ENCODE results near the gene MOB3A. TPM values are rescaled to one million over a fixed set of nuclear protein-coding genes. Genes with fewer than 3 reads are reported as not detected.

Gene MOB3A
- total RNA-seq, 1 donor from 2014 or later = 46.7 TPM

DNA sequence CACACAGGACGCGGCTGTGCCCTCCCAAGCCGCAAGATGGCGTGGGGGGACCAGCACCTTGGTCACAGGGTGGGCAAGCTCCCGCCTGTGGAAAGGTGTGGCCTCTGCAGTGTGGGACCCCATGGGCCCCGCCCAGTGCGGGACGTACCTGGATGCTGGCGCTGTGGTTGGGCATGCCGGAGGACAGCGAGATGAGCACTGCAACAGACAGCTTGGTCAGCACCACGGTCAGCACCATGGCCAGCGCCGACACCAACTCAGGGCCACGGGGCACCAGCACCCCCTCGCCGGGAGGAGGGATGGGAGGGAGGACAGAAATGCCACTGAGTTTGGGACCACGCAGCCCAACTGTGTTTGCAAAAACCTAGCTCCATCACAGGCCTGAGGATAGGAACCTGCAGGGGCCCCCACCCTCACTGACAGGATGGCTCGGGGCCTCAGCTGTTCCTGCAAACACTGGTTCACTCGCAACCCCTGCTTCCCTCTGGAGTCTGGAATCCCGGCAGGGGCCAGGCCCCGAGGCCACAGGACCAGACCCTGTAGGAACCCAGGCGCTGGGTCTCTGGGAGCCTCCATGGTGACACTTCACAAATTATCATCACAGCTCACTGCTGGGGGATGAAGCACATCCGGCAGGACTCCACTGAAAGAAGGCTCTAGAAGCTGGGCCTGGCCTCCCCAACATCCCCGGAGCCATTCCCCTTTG lies 27.7 kb upstream of the MOB3A start:
- no peak for DNase-seq (ENCODE audit: low read depth)

DNA sequence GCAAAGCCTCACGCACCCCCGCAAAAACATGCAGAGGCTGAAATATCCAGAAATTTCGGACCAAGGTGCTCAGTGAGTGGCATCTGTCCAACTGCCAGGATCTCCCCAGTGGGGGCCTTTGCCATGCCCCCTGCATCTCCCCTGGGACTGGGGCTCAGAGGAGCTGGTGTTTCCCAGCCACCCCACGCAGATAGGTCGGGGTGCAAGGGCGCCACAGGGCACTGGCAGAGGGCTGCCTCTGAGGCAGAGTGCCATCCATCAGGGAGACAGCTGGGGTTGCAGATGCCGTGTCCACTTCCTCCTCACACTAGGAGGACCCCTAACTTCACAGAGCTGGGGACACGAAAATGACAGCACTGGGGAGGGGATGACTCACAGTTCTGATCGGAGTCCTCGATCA lies 26.9 kb upstream of the MOB3A start:
- no peak for DNase-seq (ENCODE audit: low read depth)

DNA sequence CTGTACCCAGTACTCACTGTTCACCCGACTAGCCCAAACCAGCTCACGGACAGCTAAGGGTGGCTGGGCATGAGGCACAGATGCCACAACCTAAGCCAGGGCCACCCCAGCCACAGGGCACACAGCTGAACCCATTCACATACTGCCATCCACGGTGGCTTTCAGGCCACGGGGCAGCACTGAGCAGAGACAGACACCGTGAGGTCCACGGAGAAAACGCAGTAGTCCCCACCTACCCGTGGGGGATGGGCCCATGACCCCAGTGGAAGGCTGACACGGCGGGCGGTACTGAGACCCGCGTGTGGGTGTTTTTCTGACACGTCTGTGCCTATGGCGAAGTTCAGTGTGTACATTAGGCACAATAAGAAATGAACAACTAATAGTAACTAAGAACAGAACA lies 26.1 kb upstream of the MOB3A start:
- DNase-seq (ENCODE audit: low read depth) = no peak

DNA sequence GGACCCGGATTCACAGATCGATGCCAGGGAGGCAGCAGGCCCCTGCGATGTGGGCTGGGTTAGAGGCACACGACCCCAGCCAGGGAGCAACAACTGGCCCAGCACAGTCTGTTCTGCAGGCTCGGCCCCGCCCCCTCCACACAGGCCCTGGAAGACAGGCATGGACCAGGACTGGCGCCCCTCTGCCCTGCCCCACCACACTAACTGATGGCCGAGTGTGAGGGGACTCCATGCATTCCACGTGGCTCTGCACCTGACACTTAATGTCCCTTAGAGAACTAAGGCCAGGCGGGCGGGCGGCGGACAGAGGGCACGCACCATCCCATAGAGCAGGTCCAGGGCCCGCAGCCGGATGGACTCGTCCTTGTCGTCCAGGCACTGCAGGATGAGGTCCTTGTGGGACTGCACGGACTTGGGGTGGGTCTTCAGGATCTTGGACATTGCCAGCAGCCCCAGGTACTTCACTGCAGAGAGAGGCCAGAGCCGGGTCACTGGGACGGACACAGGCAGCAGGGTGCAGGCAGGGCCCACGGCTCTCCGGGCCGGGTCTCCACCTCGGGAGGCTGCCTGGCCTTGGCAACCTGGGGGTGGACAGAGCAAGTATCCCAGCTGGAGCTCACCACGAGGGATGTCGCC lies 25.4 kb upstream of the MOB3A start:
- no peak for DNase-seq (ENCODE audit: low read depth)

DNA sequence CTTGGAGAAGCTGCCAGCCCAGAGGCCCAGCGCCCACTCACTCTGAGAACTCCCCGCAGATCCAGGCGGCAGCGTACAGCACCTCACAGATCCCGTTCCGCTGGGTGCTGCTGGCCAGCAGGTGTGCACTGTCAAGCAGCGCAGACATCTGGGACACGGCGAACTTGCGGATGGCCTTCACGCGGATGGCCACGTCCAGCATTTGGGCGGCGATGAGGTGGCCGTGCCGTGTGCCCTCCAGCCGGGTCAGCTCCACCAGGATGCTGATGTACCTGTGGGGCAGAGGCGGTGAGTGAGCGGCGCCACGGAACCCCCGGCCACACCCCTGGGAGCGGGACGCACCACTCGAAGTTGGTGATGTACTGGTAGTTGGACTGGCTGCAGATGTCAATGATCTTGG lies 24.7 kb upstream of the MOB3A start:
- no peak for DNase-seq (ENCODE audit: low read depth)

DNA sequence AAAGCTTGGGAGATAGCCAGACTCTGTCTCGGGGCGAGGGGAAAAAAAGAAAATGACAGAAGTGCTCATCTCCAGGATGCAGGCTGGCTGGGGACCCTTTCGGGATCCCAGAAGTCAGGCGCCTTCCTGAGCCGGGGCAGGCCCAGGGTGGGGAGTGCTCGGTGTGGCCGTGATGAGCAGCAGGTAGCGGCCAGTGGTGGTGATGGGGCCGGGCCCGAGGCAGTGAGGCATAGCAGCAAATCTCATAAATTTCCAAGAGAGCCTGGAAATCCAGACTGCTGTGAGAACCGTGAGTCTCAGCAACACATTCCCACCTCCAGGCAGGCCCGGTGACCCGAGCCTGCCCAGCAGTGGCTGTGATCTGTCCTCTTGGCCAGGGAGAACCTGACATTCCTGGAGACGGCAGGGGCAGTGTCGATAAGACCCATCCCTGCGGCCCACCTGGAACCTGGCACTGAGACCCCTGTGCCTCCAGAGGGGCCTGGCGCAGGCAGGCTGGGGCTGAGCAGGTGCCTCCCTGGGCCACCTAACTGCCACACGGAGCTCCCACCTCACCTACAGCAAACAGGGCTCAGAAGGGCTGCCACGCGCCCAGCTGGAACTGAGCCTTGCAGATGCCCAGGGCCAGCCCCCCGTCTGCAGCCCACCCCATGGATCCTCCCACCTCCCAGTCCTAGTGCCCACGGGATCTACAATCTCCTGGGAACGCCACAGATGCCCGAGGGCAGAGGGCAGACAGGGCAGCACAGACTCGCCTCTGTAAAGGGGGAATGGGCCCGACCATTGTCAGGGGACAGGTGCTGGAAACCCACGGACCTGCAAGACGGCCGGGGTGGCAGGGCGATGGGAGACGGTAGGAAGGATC lies 24.0 kb upstream of the MOB3A start:
- no peak for DNase-seq (ENCODE audit: low read depth)

DNA sequence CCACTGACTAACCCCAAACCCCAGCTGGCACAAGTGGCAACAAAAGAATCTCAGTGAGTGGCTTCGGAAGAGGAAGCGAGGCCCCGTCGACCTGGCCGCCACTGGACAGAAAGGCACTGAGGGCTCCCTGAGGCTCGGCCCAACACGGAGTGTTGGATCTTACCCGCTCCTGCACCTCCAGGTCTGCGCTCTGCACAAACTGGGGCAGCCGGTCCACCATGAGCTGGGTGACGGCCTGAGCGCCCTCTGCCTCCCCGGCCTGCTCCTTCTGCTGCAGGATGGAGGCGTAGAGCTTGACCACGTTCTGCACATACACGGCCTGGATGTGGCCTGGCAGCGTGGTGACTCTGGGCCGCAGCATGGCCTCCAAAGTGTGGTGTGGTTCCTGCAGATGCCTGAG lies 22.3 kb upstream of the MOB3A start:
- no peak for DNase-seq (ENCODE audit: low read depth)

DNA sequence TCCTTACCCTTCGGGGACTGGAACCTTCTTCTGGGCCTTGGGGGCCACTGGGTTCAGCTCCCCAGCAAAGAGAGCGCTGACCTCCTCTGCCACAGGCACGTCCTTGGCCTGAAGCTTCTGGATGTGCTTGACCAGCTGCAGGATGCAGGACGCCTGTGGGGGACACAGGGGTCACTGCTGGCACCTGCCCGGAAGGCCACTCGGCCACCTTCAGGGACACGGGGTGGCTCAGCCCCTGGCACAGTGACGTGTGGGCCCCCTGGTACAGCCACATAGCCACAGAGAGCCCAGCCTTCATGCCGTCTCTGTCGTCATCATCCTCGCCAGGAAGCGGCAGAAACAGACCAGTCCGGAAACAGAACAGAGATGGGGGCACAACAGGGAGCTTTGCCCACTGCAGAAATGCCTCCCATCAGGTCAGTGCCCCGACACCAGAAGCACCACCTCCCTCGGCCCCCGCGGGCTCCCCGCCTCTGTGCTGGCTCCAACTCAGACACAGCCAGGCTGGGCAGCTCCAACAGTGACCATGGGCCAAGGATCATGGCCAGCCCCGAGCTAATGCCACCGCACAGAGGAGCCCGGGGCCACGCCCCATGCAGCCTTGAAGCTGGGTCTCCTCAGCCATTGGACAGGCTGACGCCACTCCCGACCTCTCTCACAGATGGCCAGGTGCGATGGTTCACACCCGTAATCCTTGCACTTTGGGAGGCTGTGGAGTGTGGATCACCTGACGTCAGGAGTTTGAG lies 21.3 kb upstream of the MOB3A start:
- no peak for DNase-seq (ENCODE audit: low read depth)

DNA sequence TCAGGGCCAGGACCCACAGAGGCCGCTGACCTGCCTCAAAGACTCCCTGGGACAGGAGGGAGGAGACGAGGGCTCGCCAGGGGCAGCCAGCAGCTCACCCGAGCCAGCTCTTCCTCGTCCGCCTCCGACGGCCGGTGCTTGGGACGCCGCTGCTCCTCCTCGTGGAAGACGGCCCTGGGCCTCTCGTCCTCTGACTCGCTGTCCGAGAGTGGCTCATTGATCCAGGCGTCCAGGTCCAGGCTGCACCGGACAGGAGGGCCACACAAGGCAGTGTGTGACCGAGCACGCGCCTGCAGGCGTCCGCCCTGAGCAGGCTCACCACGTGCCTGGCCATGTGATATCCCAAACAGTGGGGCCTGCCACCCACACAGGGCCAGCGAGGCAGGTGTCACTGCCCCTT lies 20.4 kb upstream of the MOB3A start:
- no peak for DNase-seq (ENCODE audit: low read depth)

DNA sequence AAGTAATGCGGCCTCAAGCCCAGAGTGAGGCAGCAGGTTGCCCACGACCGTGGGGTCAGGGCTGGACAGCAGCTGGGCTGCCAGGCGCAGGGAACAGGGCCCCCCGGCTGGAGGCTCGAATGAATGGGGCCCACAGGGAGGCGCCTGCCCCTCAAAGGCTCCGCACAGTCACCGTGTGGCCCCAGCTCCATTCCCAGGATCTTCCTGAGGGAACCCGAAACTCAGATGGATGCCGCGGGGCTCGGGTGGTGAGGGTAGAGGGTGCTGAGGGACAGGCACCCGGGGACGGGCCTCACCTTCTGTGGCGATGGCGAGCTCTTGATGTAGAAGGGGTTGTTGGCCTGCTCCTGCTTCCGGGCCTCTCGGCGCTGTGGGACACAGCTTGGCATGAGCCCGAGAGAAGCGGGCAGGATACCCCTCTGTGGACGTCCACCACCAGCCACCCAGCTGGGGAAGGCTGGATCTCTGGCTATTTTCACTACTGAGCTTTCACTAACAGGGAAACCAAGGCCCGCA lies 19.8 kb upstream of the MOB3A start:
- no peak for DNase-seq (ENCODE audit: low read depth)

DNA sequence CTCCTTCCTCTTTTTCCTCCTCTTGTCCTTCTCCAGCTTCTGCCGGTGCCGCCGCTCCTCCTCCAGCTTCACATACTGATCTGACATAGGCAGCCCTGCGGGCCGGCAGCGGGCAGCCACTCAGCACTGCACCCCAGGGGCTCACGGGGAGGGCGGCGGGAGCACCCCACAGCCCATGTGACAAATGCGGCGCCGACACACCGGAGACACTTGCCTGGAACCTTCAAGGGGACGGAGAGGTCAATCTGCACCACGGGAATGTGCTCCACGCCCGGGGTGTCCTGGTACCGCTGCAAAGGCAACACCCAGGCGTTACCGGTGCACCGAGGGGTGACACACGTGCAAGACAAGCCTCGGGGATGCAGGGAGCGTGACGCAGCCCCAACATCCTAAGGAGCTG lies 19.2 kb upstream of the MOB3A start:
- DNase-seq (ENCODE audit: low read depth) = no peak

DNA sequence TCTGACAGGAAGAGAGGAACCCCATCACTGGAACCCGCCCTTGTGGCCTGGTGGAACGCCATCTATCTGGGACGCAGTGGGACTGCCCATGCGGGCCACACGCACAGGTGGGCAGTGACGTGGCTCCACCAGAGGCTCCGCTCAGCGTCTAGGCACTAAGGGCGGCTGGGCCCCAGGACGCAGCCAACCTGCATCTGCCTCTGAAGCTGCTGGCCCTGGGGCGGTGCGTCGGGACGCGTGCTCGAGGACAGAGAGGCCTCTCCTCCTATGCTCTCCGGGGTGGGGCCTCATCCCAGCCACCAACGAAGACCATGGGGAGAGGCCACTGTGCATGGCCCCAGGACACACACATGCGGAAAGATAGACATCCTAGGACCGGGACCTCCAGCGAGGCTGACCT lies 18.7 kb upstream of the MOB3A start:
- no peak for DNase-seq (ENCODE audit: low read depth)

DNA sequence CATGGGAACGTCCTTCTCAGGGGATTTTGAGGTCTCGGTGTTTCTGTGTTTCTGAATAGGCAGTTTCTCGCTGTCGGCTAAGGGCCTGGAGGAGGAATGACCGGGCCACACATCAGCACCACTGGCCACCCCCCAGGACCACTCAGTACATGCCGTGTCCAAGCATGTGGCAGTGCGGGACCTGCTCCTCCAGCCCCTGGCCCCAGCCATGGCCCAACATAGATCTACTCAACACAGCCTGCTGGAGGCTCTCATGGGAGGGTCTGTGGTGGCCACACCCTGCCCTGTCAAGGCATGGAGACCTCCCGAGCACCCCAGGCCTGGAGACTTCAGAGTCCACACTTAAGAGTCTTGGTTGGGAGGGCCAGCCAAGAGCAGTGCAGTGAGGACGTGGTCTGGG lies 18.1 kb upstream of the MOB3A start:
- DNase-seq (ENCODE audit: low read depth) = no peak

DNA sequence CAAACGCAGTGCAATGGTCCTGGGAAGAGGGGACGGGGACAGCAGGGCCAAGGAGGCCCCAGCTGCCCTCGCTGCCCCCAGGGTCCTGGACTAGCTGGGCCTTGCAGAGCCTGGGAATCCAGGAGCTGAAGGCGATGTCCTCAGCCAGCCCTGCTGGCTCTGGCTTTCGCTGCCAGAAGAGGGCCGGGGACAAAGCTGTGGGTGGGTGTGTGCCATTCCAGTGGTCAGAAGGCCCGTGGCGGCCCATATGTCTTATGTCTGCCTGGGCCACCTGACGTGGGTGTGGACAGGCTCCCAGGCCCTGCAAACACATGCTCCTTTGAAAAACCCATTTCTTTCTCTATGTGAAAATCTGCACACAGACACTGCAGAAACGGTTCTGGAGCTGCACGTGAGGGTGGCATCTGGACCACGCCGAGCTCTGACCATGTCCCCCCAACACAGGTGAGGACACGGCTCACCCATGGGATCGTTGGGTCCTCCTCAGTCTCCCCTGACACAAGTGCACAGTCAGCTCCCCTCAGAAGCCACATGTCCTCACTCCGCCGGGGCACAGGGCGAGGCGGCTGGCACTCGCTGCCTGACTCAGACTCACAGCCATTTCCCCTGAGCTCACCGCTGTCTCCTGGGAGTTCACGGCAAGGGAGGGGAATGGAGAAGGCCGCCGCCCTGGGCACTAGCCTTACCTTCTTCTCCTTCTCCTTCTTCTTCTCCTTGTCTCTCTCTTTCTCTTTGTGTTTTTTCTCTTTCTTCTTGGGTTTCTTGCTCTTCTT lies 17.5 kb upstream of the MOB3A start:
- no peak for DNase-seq (ENCODE audit: low read depth)

DNA sequence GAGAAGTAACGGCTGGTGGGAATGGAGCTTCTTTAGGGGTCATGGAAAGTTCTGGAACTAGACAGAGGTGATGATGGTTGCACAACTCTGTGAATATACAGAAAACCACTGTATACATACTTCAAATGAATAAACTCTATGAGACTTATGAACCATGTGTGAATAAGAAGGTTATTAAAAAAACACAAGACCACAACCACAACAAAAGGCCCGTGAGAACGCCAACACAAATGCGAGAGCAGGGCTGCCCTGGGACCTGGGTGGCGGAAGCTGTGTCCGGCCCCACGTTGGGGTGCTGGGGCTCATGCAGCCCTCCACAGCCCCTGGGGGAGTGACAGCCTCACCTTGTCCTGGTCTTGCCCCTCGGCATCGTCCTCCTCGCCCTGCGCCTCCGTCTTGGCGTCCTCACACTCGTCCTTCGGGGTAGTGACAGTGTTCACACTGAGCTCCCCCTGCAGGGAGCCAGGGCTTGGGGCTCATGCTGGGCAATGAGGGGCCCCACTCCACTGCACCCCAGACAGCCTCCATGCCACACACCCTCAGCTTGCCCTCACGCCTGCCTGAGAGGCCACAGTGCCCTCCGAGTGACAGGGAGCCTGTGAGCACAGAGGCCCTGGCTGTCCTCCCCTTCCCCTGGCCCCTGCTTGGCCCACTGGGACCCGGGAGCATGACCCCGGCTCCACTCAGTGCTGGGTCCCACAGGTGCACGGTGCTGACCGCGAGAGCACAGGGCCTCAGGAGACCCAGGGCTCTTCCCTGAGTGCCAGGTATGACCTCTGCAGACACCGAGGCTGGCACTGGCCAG lies 16.6 kb upstream of the MOB3A start:
- DNase-seq (ENCODE audit: low read depth) = no peak

DNA sequence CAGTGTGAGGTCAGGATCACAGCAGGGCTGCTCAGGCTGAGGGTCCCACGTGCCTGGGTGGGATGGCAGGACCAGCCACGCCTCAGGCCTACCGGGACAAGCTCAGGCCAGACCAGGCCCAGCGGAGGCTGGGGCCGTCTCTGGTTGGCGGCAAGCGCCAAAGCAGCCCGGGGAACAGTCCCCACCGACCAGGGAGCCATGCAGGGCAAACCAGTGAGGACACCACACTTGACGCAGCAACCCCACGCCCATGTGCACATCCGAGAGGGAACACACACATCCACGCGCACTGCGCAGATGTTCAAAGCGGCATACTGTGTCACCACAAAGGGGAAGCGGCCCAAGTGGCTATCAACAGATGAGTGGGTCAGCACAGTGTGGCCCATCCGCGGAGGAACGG lies 15.8 kb upstream of the MOB3A start:
- no peak for DNase-seq (ENCODE audit: low read depth)

DNA sequence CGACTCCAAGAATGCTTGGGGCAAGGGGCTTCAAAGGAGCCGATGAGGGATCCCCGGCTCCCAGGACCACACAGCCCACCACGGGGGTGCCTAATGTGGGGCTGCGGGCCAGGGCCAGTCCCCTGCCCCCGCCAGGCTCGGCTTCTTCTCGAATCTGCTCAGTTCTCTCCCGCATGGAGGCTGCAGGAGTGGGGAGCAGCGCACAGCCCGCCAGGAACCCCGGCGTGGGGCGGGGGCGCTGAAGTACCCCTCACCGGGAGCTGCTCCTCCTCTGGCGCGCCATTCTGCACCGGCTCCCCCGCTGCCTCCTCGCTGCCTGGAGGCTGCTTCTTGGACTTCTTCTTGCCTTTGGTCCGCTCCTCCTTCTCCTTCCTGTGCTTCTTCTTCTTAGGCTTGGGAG lies 15.3 kb upstream of the MOB3A start:
- no peak for DNase-seq (ENCODE audit: low read depth)

DNA sequence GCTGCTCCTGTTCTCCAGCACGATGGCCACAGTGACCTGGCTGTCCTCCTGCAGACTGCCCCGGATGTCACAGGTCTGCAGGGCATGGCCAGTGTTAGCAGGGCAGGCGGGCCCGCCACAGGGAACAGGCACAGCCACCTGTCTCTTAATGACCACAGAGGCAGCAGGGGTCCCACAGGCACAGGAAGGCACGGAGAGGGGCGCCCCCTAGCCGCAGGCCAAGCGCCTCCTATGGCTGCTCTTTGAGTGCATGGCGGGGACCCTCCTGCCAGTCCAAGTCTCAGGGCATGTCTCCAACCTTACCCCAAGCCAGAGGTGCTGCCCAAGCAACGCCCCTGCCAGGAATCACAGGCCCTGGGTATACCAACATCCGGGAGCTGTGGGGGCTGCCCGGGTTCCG lies 14.7 kb upstream of the MOB3A start:
- no peak for DNase-seq (ENCODE audit: low read depth)

DNA sequence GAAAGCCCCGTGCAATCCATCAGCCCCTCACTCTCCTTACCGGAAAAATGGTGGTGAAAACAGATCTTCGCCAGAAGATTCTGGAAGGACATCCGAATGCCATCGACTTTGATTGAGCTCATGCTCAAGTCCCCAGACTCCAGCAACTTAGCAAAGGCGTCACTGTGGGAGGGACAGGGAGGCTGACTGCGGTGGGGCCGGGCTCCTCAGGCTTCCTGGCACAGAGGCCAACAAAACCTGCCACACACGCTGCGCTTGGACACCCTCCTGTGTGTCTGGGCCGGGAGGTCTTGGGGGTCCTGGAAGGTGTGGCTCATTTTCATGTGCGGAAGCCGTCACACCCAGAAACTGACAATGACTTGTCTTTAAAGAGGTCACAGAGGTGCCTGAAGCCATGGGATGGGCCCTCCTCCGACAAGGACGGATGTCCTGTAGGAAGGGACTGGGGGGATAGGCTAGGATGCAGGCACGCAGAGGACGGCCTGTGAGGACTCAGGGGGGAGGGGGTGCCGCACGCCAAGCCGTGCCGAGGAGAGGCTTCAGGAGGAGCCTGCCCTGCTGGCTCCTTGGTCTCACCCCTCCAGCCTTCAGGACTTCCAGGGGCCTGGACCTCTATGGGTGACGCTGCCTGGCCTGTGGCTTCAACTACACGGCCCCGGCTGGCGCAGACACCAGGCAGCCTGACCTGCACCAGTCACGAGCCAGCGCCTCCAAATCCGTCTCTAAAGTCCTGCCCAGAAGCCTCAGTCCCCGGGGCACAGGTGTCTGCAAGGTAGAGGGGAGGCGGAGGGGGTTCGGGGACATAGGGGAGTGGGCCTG lies 13.1 kb upstream of the MOB3A start:
- DNase-seq (ENCODE audit: low read depth) = no peak

Measured in renal cortical epithelial cell (primary cell).